NCI-H524 (cell line): ENCODE results near the gene RAB11FIP2.
A peak's percentile ranks its signal among the peaks of the same experiment; 100 is the strongest.

ENCODE experiments used
- DNase-seq, 2 experiments: peaks; one replicate each; lab custom pipeline; 2025; lab: John Stamatoyannopoulos, UW

Gene RAB11FIP2

GRCh38 chr10:117983961-117984360 is 62.8 kb downstream of the RAB11FIP2 start:
- DNase-seq = no peak

DNA sequence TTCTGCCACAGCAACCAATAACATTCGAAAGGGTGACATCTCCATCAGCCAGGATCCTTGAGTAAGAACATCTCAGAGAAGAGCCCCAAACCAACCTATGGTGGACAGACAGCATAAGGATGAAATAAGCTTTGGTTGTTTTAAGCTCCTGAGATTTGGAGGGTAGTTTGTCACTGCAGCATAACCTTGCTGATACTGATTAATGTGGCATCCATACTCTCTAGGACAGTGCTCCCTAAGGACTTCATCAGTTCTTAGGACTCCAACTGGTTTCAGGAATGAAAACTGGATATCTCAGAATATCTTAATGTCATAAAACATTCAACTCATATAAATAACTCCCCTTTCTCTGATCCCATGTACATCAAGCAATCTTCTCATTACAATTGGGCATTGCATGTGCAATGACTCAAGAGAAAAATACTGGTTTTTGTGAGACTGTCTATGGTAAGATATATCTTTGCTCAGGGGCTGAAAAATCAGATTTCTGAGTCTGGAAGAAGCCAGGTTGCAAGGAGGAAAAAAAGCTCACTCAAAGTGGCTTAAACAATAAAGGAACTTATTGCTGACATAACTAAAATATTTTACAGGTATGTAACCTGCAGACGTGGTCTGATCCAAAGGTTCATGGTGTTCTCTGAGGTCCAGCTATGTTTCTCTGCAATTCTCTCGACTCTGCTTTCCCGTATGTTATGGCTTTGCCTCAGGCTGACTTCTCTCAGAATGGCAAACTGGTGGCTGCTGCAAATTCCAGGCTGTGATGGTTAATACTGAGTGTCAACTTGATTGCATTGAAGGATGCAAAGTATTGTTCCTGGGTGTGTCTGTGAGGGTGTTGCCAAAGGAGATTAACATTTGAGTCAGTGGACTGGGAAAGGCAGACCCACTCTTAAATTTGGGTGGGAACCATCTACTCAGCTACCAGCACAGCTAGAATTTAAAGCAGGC is 65.7 kb downstream of the RAB11FIP2 start:
- no peak for DNase-seq

DNA sequence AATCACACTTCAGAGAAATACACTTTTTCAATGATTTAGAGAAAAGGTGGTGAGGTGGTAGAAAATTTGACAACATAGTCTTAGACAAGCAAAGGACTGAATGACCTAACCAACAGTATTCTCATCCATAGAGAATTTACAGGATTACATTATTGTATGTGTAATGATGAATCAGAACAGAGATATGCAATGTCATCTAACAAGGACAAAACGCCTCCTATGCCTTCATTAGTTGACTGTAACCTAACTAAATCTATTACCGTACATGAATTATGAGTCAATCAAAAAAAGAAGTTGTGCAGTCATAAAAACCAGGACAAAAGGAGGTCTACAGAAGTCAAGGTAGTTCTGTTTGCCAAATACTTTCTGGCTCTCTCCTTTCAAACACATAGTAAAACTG is 66.5 kb downstream of the RAB11FIP2 start:
- DNase-seq = no peak

GRCh38 chr10:117972168-117972837 is 74.4 kb downstream of the RAB11FIP2 start:
- peak; percentile 41 to 64 for DNase-seq

DNA sequence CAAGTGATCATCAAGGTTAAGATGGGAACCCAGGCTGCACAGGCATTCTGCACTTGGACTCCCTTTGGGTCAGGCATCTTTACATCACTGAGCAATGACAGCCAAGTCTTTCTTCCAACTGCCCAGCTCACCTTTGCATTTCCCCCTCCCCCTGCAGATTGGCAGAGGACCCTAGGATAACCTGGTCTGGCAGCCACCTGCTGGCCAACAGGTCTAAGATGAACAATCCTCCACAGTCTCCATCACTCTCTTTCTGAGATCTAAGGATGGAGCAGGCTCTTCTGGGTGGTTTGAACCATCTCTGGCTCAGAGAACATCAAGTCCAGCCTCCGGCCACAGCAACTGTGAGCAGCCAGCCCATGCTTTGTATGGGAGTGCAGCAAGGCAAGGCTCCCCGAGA is 75.8 kb downstream of the RAB11FIP2 start:
- no peak for DNase-seq

DNA sequence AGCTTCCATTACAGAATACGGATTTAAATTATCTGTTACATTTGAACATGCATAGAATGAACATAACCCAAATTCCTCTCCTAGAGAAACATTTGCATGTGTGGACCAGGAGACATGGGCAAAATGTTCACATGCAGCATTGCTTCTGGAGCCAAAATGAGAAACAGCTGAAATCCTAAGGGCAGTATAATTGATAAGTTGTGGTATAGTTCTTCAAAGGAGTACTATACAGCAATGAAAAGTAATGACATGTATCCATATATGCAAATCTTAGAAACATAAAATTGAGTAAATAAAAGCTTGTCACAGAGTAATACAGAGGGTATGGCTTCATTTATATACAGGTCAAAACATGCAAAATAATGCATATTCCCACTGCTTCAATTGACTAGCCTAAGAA is 77.1 kb downstream of the RAB11FIP2 start:
- DNase-seq = no peak

GRCh38 chr10:117968354-117969182 is 78.2 kb downstream of the RAB11FIP2 start:
- DNase-seq = peak; percentile 72 to 87

- peak; percentile 26 to 80 for DNase-seq
These were observed 79.5 kb downstream of the RAB11FIP2 start for GRCh38 chr10:117967149-117967650.

DNA sequence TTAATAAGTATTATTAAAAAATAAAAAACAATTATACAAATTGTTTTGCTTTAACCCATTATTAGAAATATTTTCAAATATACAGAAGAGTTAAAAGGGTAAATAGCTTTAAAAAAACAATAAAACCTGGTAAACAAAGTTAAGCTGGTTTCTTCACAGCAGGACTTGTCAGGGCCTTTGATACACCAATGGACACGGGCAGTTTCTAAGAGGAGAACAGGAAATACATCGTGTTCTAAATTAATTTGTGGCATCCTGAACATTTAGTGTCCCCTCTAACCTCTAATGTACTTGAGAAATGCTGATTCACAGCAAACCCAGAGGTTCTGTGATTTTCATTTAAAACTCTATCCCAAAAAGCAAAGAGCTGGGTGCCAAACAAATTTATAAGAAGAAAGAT is 80.8 kb downstream of the RAB11FIP2 start:
- no peak for DNase-seq

DNA sequence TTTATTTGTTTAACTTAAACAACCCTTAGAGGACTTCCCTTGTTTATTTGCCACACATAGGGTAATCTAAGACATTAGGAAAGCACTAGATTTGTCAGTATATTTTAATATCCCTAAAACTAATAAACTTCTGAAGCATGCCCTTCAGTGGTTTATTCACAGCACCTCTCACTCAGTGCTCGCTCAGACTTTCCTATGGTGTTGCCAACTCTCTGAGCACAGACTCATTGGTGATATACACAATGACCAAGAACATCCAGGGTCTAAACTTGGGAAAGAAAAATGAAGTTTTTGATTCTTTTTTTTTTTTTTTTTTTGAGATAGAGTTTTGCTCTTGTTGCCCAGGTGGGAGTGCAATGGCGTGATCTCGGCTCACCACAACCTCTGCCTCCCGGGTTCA is 82.2 kb downstream of the RAB11FIP2 start:
- no peak for DNase-seq

DNA sequence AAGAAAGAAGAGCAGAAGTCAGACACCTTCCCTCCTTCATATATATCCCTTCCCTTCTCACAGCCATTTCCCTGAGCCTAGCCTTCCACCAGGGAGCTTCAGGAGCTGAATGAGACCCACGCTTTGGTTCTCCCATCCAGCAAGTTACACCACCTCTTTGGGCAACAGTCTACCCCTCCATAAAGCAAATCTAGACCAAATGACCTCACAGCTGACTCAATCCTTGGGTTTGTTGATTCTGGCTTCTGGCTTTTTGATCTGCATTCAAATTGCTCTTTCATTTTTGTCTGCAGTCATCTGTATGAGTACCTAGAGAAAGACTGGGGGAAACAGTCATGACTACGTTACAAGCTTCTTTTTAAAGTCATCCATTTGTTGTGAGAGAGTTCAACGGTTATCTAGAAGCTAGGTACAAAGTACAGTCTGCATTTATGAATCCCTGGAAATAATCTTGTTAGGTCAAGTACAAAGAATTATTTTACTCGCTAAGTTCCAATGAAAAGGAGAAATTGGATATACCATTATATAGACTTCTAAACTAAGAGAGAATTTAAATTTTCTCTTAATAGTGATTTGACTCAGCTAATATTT is 86.3 kb downstream of the RAB11FIP2 start:
- DNase-seq = no peak

DNA sequence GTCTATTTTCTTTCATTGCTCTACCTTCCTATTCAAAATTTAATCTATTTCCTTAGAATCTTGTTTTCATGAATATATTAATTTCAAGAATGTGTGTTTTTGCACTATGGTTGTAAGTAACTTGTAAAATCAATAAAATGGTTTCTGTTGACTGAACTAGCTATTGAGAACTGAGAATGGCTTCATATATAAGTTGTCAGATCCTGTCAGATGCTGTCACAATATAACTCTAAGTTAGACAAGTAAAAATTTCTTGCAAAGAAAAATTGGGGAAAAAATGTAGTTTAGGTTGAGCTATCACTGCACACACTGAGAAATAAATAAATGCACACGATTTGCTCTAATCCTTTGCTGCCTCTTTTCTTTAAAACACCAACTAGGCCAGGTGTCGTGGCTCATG is 89.8 kb downstream of the RAB11FIP2 start:
- no peak for DNase-seq

GRCh38 chr10:117955176-117955575 is 91.6 kb downstream of the RAB11FIP2 start:
- no peak for DNase-seq
